ENCODE measurements around the gene P2RX3.
"Not testable (repeated sequence)": the region's sequence is repeated elsewhere in the genome, so short reads cannot be mapped to it uniquely, and the experiment has no call there.

Gene P2RX3

DNA sequence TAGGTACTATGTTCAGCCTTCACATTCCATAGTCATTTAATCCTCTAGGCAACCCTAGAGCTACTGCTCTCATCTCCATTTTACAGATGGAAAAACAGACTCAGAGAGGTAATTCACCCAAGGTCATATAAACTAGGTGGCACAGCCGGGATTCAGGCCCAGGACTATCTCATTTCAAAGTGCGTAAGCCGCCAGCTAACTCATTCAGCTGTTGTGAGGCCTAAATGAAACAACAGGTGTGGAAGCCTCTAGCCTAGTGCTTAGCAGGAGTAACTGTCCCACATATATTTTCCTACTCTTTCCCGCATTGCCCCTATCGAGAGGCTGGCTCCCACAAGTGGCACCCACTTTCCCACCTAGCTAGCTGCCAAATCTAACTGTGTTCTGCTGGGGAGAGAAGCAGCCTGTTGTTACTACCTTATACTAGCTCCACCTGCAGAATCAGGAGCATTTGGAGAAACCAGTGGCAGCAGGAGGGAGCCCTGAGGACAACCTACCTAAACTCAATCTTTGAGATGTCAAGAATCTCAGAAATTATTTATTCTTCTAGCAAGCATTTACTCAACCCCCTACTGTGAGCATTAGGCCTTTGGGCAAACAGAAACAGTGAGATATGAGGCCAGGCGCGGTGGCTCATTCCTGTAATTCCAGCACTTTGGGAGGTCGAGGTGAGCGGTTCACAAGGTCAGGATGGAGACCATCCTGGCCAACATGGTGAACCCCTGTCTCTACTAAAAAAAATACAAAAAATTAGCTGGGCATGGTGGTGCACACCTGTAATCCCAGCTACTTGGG, 21.9 kb downstream of the P2RX3 start:
- no peaks in the 10 kb centered on the region for H3K4me1 Mint-ChIP-seq
- no peak for ATAC-seq
- no peaks in the 10 kb centered on the region for H3K36me3 Mint-ChIP-seq (ENCODE audit: low read depth)
- peaks cover 5% of the 10 kb centered on the region for H3K27me3 Mint-ChIP-seq
- H3K27ac Mint-ChIP-seq, result no peak overlapping the region
- no peak for DNase-seq
- H3K4me3 Mint-ChIP-seq, result no peak overlapping the region
- H3K9me3 Mint-ChIP-seq, result no peaks in the 10 kb centered on the region

GRCh38 chr11:57360991-57361390, 22.8 kb downstream of the P2RX3 start:
- no peak overlapping the region for H3K27ac Mint-ChIP-seq
- H3K4me1 Mint-ChIP-seq, result no peaks in the 10 kb centered on the region
- ATAC-seq (no peak), DNase-seq (no peak)
- H3K27me3 Mint-ChIP-seq, result peaks cover 5% of the 10 kb centered on the region
- no peak overlapping the region for H3K4me3 Mint-ChIP-seq
- H3K9me3 Mint-ChIP-seq, result no peaks in the 10 kb centered on the region
- no peaks in the 10 kb centered on the region for H3K36me3 Mint-ChIP-seq (ENCODE audit: low read depth)

- H3K9me3 Mint-ChIP-seq; H3K4me1 Mint-ChIP-seq; H3K4me3 Mint-ChIP-seq; ATAC-seq; H3K27me3 Mint-ChIP-seq; H3K27ac Mint-ChIP-seq; DNase-seq; H3K36me3 Mint-ChIP-seq (ENCODE audit: low read depth): not testable (repeated sequence)
Observed at GRCh38 chr11:57361420-57361819, 23.3 kb downstream of the P2RX3 start.

DNA sequence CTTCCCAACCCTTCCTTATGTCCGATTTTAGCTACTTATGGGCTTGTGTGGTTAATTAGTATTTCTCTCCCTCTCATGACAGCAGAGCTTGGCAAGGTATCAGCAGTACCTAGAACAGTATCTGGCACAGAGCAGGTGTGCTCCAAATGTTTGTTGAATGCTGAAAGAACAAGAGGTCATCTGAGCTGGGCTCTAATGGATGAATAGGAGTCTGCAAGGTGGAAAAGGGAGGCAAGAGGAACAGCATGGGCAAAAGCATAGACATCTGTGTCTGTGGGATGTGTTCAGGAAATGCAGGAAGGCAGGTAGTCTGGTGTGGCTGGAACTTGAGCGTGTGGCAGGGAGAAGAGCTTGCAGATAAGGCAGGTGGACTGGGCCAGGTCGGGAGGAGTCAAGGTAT, 23.8 kb downstream of the P2RX3 start:
- Mint-ChIP-seq H3K4me3 (no peak overlapping the region), H3K27ac (no peak overlapping the region), H3K36me3 (ENCODE audit: low read depth) (no peaks in the 10 kb centered on the region), H3K9me3 (no peaks in the 10 kb centered on the region), H3K4me1 (no peaks in the 10 kb centered on the region), H3K27me3 (no peaks in the 10 kb centered on the region)
- no peak for ATAC-seq
- DNase-seq, result no peak

DNA sequence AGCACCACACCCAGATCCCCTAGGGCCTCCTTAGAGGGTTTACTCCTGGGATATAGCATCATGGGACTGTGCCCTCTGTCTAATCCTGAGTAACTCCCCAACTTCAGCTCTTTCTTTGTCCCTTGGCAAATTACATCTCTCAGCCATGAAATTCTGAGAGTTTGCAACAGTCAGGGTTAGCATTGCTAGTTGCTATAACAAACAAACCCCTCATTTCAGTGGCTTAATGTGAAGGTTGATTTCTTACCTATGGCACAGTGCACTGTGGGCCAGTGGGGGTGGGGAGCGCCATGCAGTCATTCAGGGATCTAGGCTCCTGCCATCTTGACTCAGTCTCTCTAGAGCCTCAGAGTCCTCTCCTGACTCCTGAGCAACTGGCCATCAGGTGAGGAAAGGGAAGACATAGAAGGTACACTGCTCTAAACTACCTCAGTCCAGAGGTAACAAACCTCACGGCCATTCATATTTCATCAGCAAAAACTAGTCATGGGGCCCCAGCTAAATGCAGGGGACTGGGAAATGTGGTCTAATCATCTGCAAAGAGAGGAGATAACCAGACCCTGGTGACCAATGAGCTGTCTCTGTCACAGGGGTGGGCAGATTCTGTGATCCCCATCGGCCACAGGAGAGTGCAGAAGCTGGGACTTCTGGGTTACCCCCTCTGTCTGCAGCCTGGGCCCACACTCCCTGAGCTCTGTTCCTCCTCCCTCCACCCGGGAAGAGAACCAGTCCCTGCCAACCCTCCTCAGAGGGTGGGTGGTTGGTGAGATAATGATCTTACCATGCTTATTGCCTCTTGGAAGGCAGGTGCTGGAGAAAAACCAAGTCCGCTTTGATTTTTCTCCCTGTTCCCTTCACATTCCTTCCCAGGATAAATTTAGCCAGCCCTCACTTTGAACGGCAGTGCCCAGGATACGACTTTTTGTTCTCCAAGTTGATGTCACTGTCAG, 25.3 kb downstream of the P2RX3 start:
- ATAC-seq, result no peak
- H3K9me3 Mint-ChIP-seq, result no peaks in the 10 kb centered on the region
- H3K27ac Mint-ChIP-seq, result no peak overlapping the region
- no peaks in the 10 kb centered on the region for H3K4me1 Mint-ChIP-seq
- no peaks in the 10 kb centered on the region for H3K36me3 Mint-ChIP-seq (ENCODE audit: low read depth)
- DNase-seq, result no peak
- no peaks in the 10 kb centered on the region for H3K27me3 Mint-ChIP-seq
- no peak overlapping the region for H3K4me3 Mint-ChIP-seq

DNA sequence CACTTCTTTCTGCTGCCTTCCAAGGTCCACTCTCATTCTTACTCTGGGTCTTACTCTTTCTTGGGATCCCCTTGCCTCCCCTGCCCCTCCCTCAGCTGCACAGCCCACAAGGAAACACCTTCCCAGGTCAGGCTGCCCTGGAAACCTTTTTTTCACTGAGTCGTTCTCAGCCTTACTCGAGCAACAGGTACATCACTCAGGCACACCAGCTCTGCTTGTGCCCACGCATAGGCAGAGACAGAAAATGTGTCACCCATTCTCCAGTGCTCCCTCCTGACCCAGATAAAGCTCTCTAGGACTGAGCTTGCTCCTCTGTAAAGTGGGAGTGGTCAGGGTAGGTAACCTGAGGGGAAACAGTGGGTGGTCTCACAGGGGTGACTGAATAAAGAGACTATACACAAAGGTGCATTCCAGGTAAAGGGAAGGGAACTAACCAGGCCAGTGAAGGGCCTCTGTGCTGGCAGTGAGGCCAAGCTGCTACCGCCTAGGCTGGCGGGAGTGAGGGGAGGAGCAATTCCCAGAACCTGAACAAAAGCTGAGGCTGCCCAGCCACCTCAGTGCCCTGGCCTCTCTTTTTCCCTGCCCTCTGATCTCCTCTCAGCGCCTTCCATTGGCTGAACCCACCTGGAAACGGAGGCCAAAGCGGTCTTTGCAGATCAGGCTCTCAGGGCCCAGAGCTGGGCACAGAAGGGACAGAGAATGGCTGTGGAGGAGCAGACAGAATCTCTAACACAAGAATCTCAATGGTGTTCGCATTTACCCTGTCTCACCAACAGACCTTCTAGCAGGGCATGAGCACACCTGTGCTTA, 26.9 kb downstream of the P2RX3 start:
- DNase-seq (no peak), ATAC-seq (no peak)
- Mint-ChIP-seq H3K4me1 (no peaks in the 10 kb centered on the region), H3K4me3 (no peak overlapping the region), H3K27me3 (no peaks in the 10 kb centered on the region), H3K9me3 (no peaks in the 10 kb centered on the region), H3K36me3 (ENCODE audit: low read depth) (no peaks in the 10 kb centered on the region), H3K27ac (no peak overlapping the region)

GRCh38 chr11:57368106-57368844, 30.1 kb downstream of the P2RX3 start:
- H3K36me3 Mint-ChIP-seq (ENCODE audit: low read depth), result no peaks in the 10 kb centered on the region
- no peak for ATAC-seq
- H3K9me3 Mint-ChIP-seq, result no peaks in the 10 kb centered on the region

GRCh38 chr11:57368845-57369232, 30.7 kb downstream of the P2RX3 start:
- Mint-ChIP-seq H3K9me3 (no peaks in the 10 kb centered on the region), H3K36me3 (ENCODE audit: low read depth) (no peaks in the 10 kb centered on the region), H3K4me3 (no peak overlapping the region), H3K27ac (no peak overlapping the region), H3K27me3 (no peaks in the 10 kb centered on the region), H3K4me1 (no peaks in the 10 kb centered on the region)
- no peak for ATAC-seq
- DNase-seq, result no peak

More at GRCh38 chr11:57368106-57368844, 30.1 kb downstream of the P2RX3 start:
- Mint-ChIP-seq H3K27ac (no peak overlapping the region), H3K4me1 (no peaks in the 10 kb centered on the region), H3K27me3 (no peaks in the 10 kb centered on the region), H3K4me3 (no peak overlapping the region)
- DNase-seq, result no peak

- H3K36me3 Mint-ChIP-seq (ENCODE audit: low read depth), result no peaks in the 10 kb centered on the region
- no peak overlapping the region for H3K4me3 Mint-ChIP-seq
- DNase-seq (no peak), ATAC-seq (no peak)
- no peaks in the 10 kb centered on the region for H3K9me3 Mint-ChIP-seq
- no peaks in the 10 kb centered on the region for H3K4me1 Mint-ChIP-seq
- H3K27me3 Mint-ChIP-seq, result no peaks in the 10 kb centered on the region
- no peak overlapping the region for H3K27ac Mint-ChIP-seq
Observed at GRCh38 chr11:57370251-57370650, 32.1 kb downstream of the P2RX3 start.

DNA sequence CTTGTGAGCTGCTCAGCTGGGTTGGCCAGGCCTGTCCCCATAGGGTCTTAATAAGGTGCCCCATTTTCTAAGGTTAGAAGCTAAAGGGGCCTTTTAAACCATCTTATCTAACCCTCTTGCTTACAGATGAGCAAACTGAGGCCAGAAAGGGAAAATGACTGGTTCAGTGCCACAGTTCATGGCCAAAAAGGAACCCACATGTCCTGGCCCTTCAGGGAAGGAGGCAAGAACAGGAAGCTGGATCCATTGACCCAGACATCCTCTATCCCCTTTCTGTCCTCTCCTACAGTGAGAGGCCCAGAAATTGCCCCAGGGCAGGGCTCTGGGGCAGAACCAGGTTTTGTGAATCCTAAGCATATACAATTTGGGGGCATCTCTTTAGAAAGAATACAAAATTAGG, 32.8 kb downstream of the P2RX3 start:
- H3K27me3 Mint-ChIP-seq, result no peaks in the 10 kb centered on the region
- H3K9me3 Mint-ChIP-seq, result no peaks in the 10 kb centered on the region
- H3K4me3 Mint-ChIP-seq, result no peak overlapping the region
- DNase-seq (no peak), ATAC-seq (no peak)
- H3K4me1 Mint-ChIP-seq, result no peaks in the 10 kb centered on the region
- no peak overlapping the region for H3K27ac Mint-ChIP-seq
- H3K36me3 Mint-ChIP-seq (ENCODE audit: low read depth), result no peaks in the 10 kb centered on the region

DNA sequence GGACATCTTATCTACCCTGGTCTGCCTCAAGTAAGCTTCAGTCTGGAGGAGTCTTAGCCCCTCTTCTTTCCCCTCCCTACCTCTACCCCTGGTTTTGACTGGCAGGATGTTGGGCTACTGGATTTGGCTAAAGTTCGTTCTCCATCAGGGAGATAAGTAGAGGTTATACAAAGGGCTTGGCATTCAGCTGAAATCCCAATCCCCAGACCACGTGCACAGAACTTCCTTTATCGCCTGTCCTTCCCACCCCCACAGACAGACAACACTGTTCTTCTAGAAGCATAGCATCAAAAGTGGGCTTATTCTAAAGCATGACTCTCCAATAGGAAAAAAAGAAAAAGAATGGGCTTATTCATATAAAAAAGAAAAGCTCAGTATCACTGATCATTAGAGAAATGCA, 35.0 kb downstream of the P2RX3 start:
- DNase-seq (no peak), ATAC-seq (no peak)
- no peak overlapping the region for H3K27ac Mint-ChIP-seq
- peaks cover 10% of the 10 kb centered on the region for H3K27me3 Mint-ChIP-seq
- no peak overlapping the region for H3K4me3 Mint-ChIP-seq
- H3K9me3 Mint-ChIP-seq, result no peaks in the 10 kb centered on the region
- H3K4me1 Mint-ChIP-seq, result no peaks in the 10 kb centered on the region
- no peaks in the 10 kb centered on the region for H3K36me3 Mint-ChIP-seq (ENCODE audit: low read depth)

DNA sequence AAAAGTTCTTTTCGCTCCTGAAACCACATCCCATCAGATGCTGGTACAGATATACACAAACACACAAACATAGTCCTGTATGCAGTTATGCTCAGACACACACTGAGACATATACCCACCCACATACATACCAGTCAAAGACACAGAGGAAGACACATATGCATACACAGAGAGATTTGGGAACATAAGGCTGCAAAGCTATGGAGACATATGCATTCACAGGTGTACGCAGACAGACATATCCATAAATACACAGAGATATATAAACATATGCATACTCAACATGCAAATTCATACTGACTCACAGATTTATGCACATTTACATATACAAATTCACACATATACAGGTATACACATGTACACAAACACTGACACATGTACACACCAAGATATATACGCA, 36.8 kb downstream of the P2RX3 start:
- no peaks in the 10 kb centered on the region for H3K9me3 Mint-ChIP-seq
- H3K4me3 Mint-ChIP-seq, result no peak overlapping the region
- H3K27ac Mint-ChIP-seq, result no peak overlapping the region
- ATAC-seq (no peak), DNase-seq (no peak)
- peaks cover 10% of the 10 kb centered on the region for H3K27me3 Mint-ChIP-seq
- no peaks in the 10 kb centered on the region for H3K36me3 Mint-ChIP-seq (ENCODE audit: low read depth)
- no peaks in the 10 kb centered on the region for H3K4me1 Mint-ChIP-seq

DNA sequence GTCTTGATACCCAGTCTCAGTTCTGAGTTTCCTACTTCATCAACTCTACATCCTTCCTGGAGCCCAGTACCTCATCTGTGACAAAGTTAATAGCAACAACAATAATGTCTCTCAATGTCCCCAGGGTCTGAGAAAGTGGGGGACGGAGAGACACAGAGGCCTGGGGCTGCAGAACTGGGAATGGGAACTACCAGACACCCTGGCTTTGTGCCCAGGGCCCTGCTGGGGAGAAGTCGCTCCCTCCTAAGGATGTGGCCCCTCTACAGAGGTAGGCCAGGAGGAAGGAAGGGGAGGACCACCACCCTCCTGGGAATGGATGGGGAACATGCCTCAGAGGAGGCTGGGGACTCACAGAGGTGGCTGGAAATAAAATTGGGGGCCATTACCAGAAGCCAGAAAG, 37.3 kb downstream of the P2RX3 start:
- Mint-ChIP-seq H3K27me3 (peaks cover 12% of the 10 kb centered on the region), H3K27ac (no peak overlapping the region), H3K4me3 (no peak overlapping the region), H3K36me3 (ENCODE audit: low read depth) (no peaks in the 10 kb centered on the region), H3K4me1 (no peaks in the 10 kb centered on the region), H3K9me3 (no peaks in the 10 kb centered on the region)
- ATAC-seq (no peak), DNase-seq (no peak)
